NCI-H345 treated with DMSO at 0.1 percent for 48 hours (cell line): ENCODE data around the gene RPP40.
"Not testable (repeated sequence)": the region's sequence is repeated elsewhere in the genome, so short reads cannot be mapped to it uniquely, and the experiment has no call there.

ENCODE experiments used
- DNase-seq: peaks from one replicate; lab custom pipeline; 2025; ENCODE audit not compliant: unreplicated experiment; lab: John Stamatoyannopoulos, UW

RPP40 gene

DNA sequence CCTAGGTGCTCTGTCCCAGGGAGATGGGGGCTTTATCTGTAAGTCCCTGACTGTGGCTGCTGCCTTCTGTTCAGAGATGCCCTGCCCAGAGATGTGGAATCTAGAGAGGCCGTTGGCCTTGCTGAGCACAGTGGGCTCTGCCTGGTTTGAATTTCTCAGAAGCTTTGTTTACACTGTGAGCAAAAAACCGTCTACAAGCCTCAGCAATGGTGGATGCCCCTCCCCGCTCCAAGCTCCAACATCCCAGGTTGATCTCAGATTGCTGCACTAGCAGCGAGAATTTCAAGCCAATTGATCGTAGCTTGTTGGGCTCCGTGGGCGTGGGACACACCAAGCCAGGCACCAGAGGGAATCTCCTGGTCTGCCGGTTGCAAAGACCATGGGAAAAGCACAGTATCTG is 16.3 kb upstream of the RPP40 start:
- DNase-seq: no peak

DNA sequence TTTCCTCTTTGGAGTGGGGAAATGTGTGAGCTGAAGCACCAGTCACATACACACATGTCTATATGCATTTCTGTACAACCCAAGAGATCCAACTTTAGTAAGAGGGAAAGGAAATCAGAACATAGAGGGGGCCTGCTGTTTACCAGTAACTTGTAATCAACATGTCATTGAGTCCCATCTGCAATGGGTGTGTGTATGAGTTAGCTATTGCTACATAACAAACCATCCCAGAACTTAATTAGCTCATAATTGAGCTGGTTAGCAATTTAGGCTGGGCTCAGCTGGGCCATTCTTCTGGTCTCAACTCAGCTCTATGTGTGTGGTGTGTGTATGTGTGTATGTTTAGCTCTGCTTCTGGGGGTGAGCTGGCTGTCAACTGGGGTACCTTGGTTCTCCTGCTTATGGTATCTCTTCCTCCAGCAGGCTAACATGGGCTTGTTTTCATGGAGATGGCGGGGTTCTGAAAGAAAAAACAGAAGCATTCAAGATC is 10.3 kb upstream of the RPP40 start:
- DNase-seq: no peak

DNA sequence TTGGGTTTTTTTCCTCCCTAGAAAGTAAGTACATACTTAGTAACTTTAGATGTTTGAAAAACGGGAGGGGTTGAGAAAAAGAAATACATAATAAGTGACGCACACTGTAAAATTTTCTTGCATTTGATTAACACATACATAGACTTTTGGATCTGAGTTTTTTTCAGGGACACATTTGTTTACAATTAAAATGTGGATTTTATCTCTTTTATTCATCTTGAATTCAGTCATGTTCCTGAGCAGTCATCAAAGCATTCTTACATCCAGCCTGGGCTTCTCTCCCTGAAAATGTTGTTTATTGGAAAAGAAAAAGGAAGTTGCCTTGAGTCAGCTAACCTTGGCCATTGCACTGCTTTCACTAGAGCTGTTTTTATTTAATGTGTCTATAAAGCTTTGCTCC is 8.7 kb upstream of the RPP40 start:
- no peak for DNase-seq

DNA sequence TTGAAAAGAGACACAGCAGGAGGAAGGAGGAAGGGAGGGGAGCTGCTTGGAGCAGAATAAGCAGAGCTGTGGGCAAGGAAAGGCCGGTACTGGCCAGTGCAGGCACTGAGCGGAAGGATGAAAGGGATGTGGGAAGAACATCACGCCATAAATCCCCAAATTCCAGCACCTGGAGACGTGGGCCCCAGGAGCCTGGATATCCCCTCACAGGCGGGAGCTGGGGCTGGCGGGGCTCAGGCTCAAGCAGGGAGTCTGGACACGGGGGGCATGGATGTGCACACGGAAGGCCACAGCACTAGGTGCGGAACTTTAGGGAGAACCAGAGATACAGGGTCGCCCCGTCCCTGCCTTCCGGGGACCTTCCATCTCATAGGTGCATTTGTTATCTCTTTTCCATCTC is 7.5 kb upstream of the RPP40 start:
- DNase-seq: no peak

DNA sequence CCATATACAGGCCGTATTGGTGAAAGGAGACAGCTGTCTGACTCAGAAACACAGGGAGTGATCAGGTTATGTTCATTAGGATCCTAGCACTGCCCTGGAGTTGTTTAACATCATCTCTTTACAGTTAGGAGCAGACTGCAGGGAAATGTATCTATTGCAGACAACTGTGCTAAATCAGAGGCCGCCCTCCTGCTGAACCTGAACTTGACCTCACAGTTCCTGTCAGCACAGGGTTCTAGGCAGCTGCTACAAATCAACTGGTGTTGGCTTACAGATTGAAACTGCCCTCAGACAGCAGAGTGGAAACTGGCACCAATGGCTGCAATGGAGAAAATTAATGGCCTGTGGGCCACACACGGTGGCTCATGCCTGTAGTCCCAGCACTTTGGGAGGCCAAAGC is 3.7 kb upstream of the RPP40 start:
- no peak for DNase-seq

DNA sequence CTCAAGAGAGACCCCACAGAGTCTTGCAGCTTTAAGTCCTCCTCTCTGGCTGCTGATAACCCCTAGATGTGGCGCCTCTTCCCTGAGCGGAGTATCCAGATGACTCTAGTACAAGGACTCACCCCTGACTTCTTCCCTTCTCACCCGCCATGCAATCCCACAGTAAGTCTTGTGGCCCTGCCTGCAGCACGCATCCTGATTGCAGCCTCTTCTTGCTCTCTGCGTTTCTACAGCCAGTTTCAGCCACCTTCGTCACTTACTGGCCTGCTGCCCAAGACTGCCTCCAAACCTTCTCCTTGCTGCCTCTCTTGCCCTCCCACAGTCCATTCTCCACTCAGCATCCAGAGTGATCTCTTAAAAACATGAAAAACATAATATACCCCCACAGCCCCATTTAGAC is 2.4 kb upstream of the RPP40 start:
- no peak for DNase-seq

DNA sequence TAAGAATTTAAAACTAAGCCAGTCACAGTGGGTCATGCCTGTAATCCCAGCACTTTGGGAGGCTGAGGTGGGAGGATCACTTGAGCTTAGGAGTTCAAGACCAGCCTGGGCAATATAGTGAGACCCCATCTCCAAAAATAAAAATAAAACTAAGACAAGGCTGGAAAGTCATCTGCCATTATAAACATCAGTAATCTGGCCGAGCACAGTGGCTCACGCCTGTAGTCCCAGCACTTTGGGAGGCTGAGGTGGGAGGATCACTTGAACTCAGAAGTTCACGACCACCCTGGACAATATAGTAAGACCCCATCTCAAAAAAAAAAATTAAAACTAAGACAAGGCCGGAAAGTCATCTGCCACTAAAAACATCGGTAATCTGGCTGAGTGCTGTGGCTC is 1.2 kb upstream of the RPP40 start:
- not testable (repeated sequence) for DNase-seq

DNA sequence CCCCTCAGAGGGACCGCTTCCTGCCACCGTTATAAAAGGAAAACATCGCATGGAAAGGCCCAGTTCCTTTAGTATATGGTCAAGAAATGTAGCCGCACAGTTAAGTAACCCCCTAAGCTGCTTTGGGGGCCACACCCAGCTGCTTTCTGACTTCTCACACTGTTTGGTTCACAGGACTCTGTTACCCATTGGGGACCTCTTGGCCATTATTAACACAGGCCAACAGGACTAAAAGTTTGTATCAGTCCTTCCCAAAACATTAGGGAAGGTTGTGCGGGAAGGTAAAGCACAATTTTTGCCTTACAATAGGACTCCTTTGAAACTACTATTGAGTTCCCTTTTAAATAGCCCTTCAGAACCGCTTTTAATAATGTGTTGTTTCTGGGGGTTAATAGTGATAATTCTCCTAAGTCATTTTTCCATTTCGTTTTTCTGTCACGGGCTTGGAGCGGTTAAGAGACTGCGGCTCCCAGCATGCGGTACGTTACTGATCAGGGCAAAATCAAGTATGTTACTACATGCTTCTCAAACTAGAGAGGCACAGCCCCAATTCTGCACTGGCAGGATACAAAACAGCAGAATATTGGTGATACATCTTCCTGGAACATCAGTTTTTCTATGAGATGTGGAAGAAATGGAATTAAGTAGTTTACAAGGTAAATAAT is 668 bp upstream of the RPP40 start:
- no peak for DNase-seq

DNA sequence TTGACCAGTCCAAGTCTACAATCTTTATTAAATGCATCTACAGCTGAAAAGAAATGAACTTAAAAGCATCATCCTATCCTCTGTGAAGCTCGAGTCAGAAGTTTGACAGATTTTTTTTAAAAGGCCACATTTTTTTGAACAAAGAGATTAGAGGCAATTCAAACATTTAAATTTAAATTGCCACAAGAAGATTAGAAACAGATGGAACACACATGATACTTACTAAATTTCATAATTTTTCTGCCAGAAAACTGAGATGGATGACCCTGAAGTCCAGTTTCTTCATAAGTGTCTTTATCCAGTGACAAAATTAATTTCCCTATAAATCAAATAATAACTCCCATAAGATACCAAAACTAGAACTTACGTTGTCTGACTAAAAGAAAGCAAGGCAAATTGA is 4.3 kb downstream of the RPP40 start:
- no peak for DNase-seq

DNA sequence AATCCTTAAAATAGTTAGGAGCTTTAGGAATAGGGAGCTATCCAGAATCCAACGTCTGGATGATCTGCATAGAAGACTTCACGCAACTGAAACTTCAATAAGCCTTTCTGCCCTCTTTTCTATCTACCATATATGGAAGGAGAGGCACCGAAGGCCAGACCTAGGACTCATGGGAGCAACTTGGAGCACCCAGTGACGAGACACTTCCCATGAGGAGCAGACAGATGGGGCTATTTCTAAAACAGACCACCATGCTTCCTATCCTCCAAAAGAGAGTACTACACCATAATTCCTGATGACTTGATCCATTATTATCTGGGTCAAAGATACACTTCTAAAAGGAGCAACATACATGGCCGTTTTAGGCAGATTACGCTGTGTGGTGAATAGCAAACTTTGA is 6.0 kb downstream of the RPP40 start:
- DNase-seq: no peak

DNA sequence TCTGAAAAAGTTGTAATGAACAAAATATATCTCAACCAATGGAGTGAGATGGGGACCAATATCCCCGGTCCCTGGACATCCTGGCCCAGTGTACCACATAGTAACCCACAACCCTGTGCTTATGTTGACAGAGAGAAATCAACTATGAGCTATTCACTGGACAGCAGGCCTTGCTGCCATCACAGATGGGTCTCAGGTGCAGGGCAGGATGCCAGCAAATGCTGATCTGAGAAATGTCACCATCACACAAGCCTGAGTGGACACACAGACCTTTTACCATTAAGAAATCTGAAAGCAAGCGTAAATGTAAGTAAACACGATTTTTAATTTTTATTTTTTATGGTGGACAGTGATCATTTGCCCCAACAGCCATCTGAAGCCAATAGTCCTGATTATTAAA is 9.1 kb downstream of the RPP40 start:
- no peak for DNase-seq

DNA sequence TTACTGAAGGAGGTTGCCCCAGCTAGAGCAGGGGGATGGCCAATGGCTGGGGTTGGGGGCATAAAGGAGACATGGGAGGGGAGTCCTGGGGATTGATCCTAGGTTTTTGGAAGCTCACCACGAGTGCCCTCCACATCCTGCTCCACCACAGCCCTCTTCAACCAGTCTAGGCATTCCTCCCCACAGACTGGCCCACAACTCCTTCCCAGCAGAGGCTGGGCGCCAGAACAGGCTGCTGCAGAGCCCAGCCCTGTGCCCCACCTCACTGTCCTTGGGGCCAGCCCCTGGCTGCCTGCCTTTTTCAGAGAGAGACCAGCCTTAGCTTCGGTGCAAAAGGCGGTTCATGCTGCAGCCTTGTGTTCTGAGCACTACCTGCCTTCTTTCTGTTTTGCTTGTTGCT is 16.4 kb downstream of the RPP40 start:
- DNase-seq: no peak

DNA sequence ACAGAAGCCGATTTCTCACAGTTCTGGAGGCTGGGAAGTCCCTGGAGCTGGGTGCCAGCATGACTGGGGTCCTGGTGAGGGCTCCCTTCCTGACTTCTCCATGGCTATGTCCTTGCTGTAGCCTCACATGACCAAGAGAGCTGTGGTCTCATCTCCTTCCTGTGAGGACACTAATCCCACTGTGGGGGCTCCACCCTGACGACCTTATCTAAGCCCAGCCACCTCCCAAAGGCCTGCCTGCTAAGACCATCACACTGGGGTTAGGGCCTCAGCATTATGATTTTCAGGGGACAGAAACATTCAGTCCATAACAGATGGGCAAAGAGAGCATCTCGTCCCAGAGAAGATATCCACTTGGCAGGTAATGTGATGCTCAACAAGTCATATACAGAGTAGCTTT is 16.8 kb downstream of the RPP40 start:
- no peak for DNase-seq

DNA sequence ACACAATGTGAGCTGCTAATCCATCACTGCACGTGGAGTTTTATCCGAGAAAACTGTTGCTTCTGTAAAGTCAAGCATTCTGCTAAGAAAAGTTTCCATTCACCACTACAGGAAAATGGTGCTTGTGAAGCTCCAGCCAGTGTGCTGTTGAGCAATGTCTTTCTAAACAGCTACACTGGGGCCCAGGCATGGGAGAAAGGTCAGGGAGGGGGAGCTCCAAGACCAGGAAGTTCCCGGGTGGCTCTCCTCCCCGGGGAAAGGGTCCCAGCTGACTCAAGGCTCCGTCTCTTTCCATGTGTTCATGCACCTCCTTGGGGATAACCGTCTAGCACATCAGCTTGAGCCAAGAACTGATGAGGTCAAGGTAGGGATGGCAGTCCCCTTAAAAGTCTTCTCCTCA is 20.5 kb downstream of the RPP40 start:
- no peak for DNase-seq

DNA sequence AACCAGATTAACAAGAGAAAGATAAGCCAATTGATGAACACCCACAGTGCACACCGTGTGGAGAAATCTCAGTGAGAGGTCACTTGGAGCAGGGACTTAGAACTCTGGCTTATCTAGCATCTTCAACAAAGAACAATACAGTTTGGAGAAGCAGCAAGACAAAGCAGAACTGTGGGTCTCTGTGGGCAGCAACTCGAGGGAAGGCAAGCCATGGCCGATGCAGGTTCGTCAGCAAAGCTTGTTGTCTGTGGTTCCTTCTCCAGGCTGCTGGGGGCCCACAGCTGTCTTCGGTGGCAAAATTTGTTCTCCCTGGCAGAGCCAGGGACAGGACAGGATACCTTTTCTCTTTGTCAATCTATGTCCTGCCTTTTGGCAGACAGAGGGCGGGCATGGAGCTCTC is 22.1 kb downstream of the RPP40 start:
- DNase-seq: no peak

DNA sequence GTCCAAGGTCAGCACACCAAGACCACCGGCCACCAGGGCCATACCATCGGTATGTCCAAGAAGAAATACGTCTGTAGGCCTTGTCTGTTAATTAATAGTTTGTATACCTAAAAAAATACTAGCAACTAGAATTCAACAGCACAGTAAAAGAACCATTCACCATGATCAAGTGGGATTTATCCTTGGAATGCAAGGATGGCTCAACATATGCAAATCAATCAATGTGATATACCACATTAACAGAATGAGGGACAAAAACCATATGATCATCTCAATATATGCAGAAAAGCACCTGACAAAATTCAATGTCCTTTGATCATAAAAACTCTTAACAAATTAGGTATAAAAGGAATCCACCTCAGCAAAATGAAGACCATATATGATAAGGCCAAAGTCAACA is 24.4 kb downstream of the RPP40 start:
- no peak for DNase-seq

DNA sequence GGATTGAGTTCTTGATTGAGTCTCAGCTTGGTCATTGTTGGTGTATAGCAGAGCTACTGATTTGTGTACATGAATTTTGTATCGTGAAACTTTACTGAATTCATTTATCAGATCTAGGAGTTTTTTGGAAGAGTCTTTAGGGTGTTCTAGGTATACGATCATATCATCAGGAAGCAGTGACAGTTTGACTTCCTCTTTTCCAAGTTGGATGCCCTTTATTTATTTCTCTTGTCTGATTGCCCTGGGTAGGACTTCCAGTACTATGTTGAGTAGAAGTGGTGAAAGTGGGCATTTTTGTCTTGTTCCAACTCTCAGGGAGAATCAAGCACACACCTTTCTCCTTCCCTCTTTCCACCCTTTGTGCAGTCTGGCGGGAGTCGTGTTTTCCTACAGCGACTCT is 26.4 kb downstream of the RPP40 start:
- no peak for DNase-seq

DNA sequence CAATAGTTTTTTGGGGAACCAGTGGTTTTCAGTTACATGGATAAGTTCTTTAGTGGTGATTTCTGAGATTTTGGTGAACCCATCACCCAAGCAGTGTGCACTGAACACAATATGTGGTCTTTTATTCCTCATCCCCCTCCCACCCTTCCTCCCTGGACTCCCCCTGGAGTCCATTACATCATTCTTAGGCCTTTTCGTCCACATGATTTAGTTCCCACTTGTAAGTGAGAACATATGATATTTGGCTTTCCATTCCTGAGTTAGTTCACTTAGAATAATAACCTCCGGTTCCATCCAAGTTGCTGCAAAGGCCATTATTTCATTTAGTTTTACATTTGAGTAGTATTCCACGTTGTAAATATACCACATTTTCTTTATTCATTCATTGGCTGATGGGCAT is 28.3 kb downstream of the RPP40 start:
- DNase-seq: no peak

DNA sequence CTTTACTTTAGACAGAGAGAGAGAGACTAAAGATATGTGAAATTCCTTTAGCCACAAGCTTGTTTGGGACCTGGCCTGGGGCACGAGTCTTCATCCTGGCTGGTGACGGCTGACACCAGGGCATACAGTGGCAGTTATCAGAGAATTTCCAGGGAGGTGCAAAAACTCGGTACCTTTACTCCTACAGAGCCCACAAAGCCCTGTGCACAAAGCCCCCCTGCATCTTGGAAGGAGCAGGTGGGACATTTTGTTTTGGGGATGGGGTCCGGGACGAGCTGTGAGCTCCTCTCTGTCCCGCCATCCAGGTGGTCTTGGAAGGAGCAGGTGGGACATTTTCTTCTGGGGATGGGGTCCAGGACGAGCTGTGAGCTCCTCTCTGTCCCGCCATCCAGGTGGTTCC is 28.9 kb downstream of the RPP40 start:
- no peak for DNase-seq

DNA sequence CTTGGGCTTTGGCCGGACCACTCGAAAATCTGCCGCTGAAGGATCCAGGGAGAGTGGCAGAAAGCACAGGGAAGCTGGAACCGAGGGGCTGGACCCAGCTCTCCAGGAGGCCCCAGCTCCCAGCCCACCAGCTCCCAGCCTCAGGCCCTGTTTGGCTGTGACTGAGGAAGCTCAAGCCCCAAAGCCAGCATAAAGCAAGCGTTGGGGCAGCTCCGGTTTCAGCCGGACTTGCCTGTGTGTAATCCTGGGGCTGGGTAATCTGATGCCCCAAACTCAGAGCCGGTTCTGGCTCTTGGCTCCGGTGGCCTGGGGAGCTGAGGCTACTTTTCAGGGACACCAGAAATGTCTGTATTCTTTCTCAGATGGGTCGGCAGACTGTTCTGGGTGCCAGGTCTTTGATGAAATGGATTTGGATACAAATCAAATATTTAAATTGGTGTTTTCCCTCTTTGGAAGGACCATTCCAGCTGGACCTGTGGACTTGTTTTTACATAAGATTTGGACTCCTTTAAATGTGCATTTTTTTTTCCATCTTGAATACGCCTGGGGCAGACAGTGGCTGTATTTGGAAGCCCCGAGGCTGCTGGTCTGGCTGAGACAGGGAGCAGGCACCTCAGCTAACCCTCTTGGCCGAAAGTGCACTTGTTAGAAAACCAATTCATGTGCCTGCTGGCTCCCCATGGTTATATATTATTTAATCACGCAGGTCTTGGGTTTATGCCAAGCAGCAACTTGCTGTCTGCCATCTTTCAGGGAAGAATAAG is 29.7 kb downstream of the RPP40 start:
- peak; percentile 1 for DNase-seq

DNA sequence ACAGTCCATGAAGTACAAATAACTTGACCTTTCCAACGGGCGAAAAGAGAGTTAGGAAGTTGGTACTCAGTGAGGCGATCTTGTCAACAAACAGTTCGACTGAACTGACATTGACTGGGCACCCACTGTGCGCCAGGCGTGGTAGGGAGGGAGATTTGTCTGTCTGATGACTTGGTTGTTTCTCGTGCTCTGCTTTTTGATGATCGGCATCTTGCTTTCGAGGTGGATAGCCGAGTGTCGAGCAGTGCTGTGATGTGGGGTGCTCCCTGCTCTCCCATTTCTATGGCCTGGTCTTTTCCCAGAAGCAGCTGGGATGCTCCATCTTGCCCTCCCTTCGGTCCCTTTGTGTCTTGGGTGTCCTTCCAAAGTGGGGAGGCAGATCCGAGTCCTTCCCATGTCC is 30.4 kb downstream of the RPP40 start:
- DNase-seq: no peak

DNA sequence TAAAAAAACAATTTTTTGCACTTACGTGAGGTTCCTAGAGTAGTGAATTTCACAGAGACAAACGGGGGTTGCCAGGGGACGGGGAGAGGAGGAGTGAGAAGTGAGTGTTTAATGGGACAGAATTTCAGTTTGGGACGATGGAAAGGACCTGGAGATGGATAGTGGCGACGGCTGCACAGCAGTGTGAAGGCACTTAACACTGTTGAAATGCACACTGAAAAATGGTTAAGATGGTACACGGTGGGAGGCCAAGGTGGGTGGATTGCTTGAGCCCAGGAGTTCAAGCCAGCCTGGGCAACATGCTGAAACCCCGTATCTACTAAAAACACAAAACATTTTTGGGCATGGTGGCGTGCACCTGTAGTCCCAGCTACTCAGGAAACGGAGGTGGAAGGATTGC is 31.4 kb downstream of the RPP40 start:
- DNase-seq: no peak

DNA sequence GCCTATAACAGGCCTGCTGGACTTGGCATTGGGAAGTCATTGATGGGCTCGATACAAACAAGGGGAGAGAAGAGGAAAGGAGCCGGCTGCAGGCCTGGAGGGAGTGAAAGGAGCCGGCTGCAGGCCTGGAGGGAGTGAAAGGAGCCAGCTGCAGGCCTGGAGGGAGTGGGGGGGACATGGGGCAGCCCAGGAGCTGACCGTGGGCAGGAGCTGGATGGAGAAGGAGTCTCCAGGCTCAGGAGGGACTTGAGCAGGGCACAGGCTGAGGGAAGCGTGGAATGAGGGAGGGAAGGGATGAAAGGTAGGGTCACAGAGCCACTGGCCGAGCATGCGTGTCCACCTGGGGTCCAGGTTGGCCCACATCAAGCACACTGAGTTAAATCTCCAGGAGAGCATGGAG is 32.0 kb downstream of the RPP40 start:
- no peak for DNase-seq
